Loucy (cell line): ENCODE results near the gene EFCC1.

Experiments
- H2AFZ ChIP-seq: fragments of 200-600 bp; sonication (generic); 2 replicates; pipeline ENCODE4 v1.6.0; 2016; ENCODE audit warnings: antibody characterized with exemption, mild to moderate bottlenecking, low read length, moderate library complexity
- H3F3A ChIP-seq: fragments of 200-600 bp; 2 replicates; pipeline ENCODE4 v1.6.0; 2016; ENCODE audit warnings: antibody characterized with exemption, low read depth, mild to moderate bottlenecking
- H3K27me3 ChIP-seq: fragments of 200-600 bp; sonication (generic); 2 replicates; pipeline ENCODE4 v1.6.1; 2014; ENCODE audit warnings: low read length, mild to moderate bottlenecking; ENCODE audit not compliant: insufficient read depth, poor library complexity, severe bottlenecking
- H3K36me3 ChIP-seq: fragments of 200-600 bp; sonication (generic); 2 replicates; pipeline ENCODE4 v1.6.1; 2016; ENCODE audit warnings: low read length; ENCODE audit not compliant: insufficient read depth
- H3K4me1 ChIP-seq: fragments of 200-600 bp; sonication (generic); 2 replicates; pipeline ENCODE4 v1.5.1; 2014; ENCODE audit warnings: low read length, mild to moderate bottlenecking; ENCODE audit not compliant: insufficient read depth, poor library complexity, severe bottlenecking
- H3K4me2 ChIP-seq: fragments of 200-600 bp; sonication (generic); 2 replicates; pipeline ENCODE4 v1.6.0; 2014; ENCODE audit warnings: antibody characterized with exemption, low read length, low read depth, mild to moderate bottlenecking; ENCODE audit not compliant: poor library complexity, severe bottlenecking
- H3K4me3 ChIP-seq: fragments of 200-600 bp; sonication (generic); 2 replicates; pipeline ENCODE4 v1.5.1; 2014; ENCODE audit warnings: low read length, mild to moderate bottlenecking, mixed read lengths; ENCODE audit not compliant: poor library complexity, severe bottlenecking
- H3K79me2 ChIP-seq: fragments of 200-600 bp; sonication (generic); 2 replicates; pipeline ENCODE4 v1.6.1; 2014; ENCODE audit warnings: low read length; ENCODE audit not compliant: insufficient read depth
- H3K9ac ChIP-seq: fragments of 200-600 bp; sonication (generic); 2 replicates; pipeline ENCODE4 v1.6.0; 2014; ENCODE audit warnings: mild to moderate bottlenecking, low read depth, low read length, moderate library complexity; ENCODE audit not compliant: poor library complexity, severe bottlenecking
- H3K9me2 ChIP-seq: fragments of 200-600 bp; sonication (generic); replicated peaks from 2 replicates; pipeline ENCODE4 v1.6.1; 2016; ENCODE audit warnings: low read depth, low read length, mixed read lengths
- H3K9me3 ChIP-seq: fragments of 200-600 bp; sonication (generic); 2 replicates; pipeline ENCODE4 v1.6.1; 2014; ENCODE audit warnings: mild to moderate bottlenecking, antibody characterized with exemption, low read length, low read depth; ENCODE audit not compliant: insufficient read depth
- H4K20me1 ChIP-seq: fragments of 200-600 bp; sonication (generic); 2 replicates; pipeline ENCODE4 v1.6.0; 2014; ENCODE audit warnings: antibody characterized with exemption, low read length, mild to moderate bottlenecking; ENCODE audit not compliant: insufficient read depth, poor library complexity, severe bottlenecking
- EZH2phosphoT487 ChIP-seq: fragments of 200-600 bp; IDR thresholded peaks from 2 replicates; pipeline ENCODE4 v1.6.1; 2018; ENCODE audit warnings: antibody characterized with exemption, mild to moderate bottlenecking, moderate library complexity, borderline replicate concordance
- TF ChIP-seq, protein P1 (sequence below): fragments of 200-600 bp; sonication (generic); conservative IDR thresholded peaks from 2 replicates; pipeline ENCODE4 v1.5.1; 2014; ENCODE audit warnings: mild to moderate bottlenecking, antibody characterized with exemption, low read length

EFCC1 gene

GRCh38 chr3:128999102-128999501 lies 2.0 kb upstream of the EFCC1 start:
- H3K4me1 ChIP-seq = peaks cover 63% of the 10 kb centered on the region
- peak overlapping the region; percentile 57 for H3K4me3 ChIP-seq
- no peaks in the 10 kb centered on the region for H3K36me3 ChIP-seq
- peak overlapping the region; percentile 80 for H3K4me2 ChIP-seq
- peak overlapping the region; percentile 65 for H3K9ac ChIP-seq
- H3K79me2 ChIP-seq = no peaks in the 10 kb centered on the region
- no peaks in the 10 kb centered on the region for H3K9me2 ChIP-seq
- H4K20me1 ChIP-seq = no peaks in the 10 kb centered on the region
- H2AFZ ChIP-seq = peak overlapping the region; percentile 47; the same call in 1 of the 2 replicates
- no peaks in the 10 kb centered on the region for H3K27me3 ChIP-seq
- H3F3A ChIP-seq = peaks cover 12% of the 10 kb centered on the region; the same call in 1 of the 2 replicates
- TF ChIP-seq, protein P1, sequence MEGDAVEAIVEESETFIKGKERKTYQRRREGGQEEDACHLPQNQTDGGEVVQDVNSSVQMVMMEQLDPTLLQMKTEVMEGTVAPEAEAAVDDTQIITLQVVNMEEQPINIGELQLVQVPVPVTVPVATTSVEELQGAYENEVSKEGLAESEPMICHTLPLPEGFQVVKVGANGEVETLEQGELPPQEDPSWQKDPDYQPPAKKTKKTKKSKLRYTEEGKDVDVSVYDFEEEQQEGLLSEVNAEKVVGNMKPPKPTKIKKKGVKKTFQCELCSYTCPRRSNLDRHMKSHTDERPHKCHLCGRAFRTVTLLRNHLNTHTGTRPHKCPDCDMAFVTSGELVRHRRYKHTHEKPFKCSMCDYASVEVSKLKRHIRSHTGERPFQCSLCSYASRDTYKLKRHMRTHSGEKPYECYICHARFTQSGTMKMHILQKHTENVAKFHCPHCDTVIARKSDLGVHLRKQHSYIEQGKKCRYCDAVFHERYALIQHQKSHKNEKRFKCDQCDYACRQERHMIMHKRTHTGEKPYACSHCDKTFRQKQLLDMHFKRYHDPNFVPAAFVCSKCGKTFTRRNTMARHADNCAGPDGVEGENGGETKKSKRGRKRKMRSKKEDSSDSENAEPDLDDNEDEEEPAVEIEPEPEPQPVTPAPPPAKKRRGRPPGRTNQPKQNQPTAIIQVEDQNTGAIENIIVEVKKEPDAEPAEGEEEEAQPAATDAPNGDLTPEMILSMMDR = no peak
- TF ChIP-seq EZH2phosphoT487 = no peak
- no peaks in the 10 kb centered on the region for H3K9me3 ChIP-seq

DNA sequence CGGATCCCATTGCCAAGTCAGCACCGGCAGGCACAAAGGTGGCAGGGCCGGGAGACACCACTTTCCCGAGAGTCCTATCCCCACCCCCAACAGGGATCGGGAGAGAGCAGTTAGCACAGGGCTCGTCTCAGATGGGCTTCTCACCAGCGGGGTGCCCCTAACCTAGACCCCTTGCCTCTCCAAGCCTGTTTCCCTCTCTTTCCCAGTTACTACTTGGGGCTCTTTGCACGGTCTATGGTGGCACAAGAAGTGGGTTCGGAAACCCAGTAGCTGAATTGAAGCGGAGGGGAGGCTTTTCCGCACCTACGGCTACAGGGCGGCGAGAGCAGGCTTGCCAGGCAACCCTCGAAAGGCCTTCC lies 383 bp upstream of the EFCC1 start:
- no peaks in the 10 kb centered on the region for H3K36me3 ChIP-seq
- no peaks in the 10 kb centered on the region for H3K27me3 ChIP-seq
- H3K79me2 ChIP-seq = no peaks in the 10 kb centered on the region
- no peak for TF ChIP-seq EZH2phosphoT487
- no peak overlapping the region for H3K4me2 ChIP-seq
- H3K9me2 ChIP-seq = no peaks in the 10 kb centered on the region
- peaks cover 12% of the 10 kb centered on the region; the same call in 1 of the 2 replicates for H3F3A ChIP-seq
- H3K4me3 ChIP-seq = no peak overlapping the region
- no peaks in the 10 kb centered on the region for H4K20me1 ChIP-seq
- H3K9me3 ChIP-seq = no peaks in the 10 kb centered on the region
- no peak overlapping the region for H3K9ac ChIP-seq
- peaks cover 65% of the 10 kb centered on the region for H3K4me1 ChIP-seq
- no peak overlapping the region for H2AFZ ChIP-seq

DNA sequence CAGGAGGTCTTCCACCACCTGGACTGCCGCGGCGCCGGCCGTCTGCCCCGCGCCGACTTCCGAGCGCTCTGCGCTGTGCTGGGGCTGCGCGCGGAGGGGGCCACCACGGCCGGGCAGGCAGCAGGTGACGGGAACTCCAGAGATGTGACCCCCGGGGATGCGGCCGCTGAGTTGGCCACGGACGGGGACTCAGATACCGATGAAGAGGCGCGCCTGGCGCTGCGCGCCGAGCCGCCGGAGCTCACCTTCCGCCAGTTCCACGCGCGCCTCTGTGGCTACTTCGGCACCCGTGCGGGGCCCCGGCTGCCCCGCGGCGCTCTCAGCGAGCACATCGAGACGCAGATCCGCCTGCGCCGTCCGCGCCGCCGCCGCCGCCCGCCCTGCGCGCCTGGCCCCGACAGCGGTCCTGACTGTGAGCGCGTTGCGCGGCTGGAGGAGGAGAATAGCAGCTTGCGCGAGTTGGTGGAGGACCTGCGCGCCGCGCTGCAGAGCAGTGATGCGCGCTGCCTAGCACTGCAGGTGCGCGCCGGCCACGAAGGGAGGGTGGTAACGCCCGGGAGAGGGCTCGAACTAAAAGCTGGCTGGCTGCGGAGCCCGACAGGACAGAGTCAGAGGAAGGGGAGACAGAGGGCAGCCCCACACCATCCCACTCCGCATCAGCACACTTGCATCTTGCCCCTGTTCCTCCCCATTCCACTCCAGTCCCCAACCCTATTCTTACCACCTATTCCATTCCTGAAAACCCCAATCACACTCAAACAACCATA lies 885 bp downstream of the EFCC1 start:
- Histone ChIP-seq H3K4me2 (no peak overlapping the region), H3K9ac (no peak overlapping the region), H3K79me2 (no peaks in the 10 kb centered on the region), H3K4me1 (peaks cover 63% of the 10 kb centered on the region), H2AFZ (no peak overlapping the region), H3K9me2 (no peaks in the 10 kb centered on the region), H3F3A (peaks cover 12% of the 10 kb centered on the region; the same call in 1 of the 2 replicates), H3K27me3 (no peaks in the 10 kb centered on the region), H3K9me3 (no peaks in the 10 kb centered on the region), H4K20me1 (no peaks in the 10 kb centered on the region), H3K36me3 (no peaks in the 10 kb centered on the region), H3K4me3 (no peak overlapping the region)
- TF ChIP-seq, protein P1 = no peak
- no peak for TF ChIP-seq EZH2phosphoT487
